VCaP (cell line): Measurements from ENCODE around the gene TOMM20.
"Not testable (repeated sequence)": the region's sequence is repeated elsewhere in the genome, so short reads cannot be mapped to it uniquely, and the experiment has no call there.

ENCODE experiments used
- H3K27ac ChIP-seq: fragments of 450-650 bp; 2 replicates; pipeline ENCODE4 v1.5.1; 2017
- TF ChIP-seq, protein P1 (sequence below): fragments of 450-650 bp; conservative IDR thresholded peaks from 2 replicates; pipeline ENCODE4 v1.5.1; 2017; ENCODE audit warnings: mild to moderate bottlenecking, moderate library complexity

The TOMM20 gene

DNA sequence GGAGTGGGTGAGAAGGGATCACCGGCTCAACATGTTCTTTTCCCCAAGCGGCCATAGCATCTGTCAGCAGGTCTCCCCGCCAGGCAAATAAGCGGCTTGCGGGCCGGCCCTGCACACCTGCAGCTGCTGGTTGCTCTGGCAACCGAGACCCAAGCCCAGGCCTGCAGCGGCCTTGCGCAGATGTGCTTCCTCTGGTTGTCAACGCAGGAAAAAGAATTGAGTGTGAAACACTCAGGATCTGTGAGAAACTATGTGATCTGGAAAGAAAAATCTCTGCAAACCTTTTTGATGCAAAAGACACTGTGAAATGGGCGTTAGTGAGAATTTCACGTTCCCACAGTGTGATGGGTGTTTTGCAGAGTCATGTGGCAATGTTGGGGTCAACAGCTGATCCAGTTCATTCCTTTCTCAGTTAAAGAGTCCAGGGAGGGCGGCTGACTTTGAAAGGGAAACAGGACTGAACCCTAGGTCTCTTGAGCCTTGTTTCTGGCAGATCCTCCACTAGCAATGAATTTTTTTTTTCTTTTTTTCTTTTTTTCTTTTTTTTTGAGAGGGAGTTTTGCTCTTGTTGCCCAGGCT is 28.4 kb downstream of the TOMM20 start:
- TF ChIP-seq, protein P1, sequence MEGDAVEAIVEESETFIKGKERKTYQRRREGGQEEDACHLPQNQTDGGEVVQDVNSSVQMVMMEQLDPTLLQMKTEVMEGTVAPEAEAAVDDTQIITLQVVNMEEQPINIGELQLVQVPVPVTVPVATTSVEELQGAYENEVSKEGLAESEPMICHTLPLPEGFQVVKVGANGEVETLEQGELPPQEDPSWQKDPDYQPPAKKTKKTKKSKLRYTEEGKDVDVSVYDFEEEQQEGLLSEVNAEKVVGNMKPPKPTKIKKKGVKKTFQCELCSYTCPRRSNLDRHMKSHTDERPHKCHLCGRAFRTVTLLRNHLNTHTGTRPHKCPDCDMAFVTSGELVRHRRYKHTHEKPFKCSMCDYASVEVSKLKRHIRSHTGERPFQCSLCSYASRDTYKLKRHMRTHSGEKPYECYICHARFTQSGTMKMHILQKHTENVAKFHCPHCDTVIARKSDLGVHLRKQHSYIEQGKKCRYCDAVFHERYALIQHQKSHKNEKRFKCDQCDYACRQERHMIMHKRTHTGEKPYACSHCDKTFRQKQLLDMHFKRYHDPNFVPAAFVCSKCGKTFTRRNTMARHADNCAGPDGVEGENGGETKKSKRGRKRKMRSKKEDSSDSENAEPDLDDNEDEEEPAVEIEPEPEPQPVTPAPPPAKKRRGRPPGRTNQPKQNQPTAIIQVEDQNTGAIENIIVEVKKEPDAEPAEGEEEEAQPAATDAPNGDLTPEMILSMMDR = no peak
- H3K27ac ChIP-seq = no peak overlapping the region

DNA sequence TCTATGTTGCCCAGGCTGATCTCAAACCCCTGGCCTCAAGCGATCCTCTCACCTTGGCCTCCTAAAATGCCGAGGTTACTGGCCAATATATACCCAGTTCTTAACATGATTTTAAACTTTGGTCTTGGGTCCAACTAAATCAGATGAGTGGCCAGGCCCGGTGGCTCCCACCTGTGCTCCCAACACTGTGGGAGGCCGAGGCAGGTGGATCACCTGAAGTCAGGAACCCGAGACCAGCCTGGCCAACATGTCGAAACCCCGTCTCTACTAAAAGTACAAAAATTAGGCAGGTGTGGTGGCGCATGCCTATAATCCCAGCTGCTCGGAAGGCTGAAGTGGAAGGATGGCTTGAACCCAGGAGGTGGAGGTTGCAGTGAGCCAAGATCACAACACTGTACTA is 29.6 kb downstream of the TOMM20 start:
- no peak overlapping the region for H3K27ac ChIP-seq
- TF ChIP-seq, protein P1 = no peak

DNA sequence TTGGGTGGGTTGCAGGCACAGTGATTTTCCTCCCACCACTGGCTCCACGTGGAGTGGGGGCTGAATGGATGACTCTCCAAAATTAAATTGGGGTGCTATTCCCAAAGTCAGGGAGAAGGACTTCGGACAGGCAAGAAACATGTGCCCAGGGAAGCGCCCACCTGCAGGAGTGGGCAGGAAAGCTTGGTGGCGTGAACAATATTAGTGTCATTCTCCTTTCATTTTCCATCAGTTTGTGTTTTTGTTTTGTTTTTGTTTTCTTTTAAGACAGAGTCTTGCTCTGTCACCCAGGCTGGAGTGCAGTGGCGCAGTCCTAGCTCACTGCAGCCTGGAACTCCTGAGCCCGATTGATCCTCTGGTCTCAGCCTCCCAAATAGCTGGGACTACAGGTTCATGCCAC is 30.1 kb downstream of the TOMM20 start:
- TF ChIP-seq, protein P1 = no peak
- no peak overlapping the region for H3K27ac ChIP-seq

DNA sequence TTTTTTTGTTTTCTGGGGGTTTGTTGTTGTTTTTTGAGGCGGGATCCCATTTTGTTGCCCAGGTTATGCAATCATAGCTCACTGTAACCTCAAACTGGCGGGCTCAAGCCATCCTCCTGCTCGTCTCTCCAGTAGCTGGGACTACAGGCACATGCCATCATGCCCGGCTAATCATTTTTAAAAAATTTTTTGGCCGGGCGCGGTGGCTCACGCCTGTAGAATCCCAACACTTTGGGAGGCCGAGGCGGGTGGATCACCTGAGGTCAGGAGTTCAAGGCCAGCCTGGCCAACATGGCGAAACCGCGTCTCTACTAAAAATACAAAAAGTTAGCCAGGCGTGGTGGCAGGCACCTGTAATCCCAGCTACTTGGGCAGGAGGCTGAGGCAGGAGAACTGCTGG is 31.1 kb downstream of the TOMM20 start:
- H3K27ac ChIP-seq = not testable (repeated sequence)

DNA sequence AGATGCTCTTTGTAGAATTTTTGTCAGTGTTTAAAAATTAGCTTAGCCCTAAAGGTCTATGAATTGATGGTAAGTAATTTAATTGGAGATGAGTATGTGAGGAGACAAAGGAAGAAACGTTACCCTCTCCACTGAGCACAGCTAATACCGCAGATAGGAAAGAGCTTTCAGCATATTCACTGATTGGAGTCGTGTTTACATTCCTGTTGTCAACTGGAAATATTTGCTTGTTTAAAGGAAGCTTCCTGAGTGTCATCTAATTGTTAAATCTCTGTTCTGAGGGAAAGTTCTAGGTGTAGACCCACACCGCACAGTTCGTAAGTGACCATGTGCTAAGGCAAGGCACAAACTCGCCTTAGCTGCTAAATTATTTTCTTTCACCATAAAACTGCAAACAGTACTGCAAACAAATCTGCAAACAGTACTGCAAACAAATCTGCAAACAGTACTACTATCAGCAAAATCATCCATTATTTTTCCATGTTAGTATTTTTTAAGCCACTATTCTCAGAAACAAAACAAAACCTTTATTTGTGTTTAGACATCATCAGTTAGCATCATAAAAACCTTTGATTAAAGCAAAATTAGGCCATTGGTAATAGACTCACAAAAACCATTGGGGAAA is 32.6 kb downstream of the TOMM20 start:
- TF ChIP-seq, protein P1 = no peak
- no peak overlapping the region for H3K27ac ChIP-seq

DNA sequence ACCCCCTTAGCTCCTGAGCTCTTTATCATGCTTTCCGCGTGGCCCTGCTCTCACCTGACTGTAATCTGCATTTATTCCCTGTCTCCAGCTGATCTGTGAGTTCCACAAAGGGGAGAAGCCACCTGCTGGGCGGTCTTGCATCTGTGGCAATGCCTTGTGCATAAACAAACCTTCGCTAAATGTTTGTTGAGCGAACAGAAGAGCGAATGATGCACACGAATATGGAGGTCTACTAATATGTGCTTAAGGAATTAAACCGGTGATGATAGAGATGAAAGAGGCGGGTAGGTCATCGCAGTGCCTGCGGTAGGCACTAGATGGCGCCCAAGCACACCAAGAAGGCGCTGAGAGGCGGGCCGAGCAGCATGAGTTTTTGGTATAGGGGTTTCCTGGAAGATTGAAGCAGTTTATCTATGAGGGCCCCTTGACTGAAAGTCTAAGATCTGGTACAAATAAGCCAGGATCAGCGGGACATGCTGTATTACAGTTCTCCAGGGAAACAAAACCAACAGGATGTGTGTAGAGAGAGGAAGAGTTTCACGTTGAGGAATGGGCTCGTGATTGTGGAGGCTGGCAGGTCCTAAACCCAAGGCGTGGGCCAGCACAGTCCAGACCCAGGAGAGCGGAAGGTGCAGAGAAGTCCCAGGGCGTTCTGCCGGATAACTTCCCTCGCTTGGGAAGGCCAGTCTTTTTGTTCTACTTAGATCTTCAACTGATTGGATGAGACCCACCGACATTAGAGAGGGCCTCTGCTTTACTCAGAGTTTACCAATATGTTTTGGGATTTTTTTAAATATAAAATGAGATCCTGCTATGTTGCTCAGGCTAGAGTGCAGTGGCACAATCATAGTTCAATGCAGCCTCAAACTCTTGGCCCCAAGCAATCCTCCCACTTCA is 34.7 kb downstream of the TOMM20 start:
- peak overlapping the region; percentile 29; the same call in 1 of the 2 replicates for H3K27ac ChIP-seq

DNA sequence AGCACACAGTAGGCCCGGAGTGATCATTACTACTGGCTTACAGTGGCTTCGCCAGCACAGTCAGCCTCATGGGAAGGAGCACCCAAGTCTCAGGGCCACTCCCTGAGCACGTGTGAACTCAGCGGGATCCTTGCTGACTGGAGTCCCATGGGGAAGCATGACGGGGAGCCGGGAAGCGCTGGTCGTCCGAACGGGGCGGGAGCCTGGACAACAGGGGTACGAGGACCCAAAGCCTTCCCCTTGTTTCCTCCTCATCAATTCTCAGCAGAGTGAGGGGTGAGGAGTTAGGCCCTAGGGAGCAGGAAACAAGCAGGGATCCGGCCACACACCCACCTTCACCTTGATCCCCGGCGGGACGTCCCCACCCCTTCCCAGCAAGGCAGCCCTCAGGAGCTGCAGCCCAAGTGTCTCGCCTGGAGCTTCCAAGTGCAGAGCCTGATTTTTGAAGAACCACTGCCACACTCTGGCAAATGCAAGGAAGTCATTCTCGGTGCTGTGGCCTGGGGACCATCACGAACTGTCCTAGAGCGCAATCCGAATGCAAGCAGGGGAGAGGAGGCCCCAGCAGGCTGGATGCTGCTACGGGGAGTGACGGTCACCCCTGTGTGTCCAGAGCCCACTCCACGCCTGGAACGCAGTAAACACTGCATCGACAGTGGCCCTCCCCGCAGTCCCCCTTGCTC is 35.5 kb downstream of the TOMM20 start:
- peak overlapping the region; percentile 29; the same call in 1 of the 2 replicates for H3K27ac ChIP-seq
- TF ChIP-seq, protein P1 = no peak

More for the DNA sequence above, 34.7 kb downstream of the TOMM20 start:
- TF ChIP-seq, protein P1 = peak; percentile 95

DNA sequence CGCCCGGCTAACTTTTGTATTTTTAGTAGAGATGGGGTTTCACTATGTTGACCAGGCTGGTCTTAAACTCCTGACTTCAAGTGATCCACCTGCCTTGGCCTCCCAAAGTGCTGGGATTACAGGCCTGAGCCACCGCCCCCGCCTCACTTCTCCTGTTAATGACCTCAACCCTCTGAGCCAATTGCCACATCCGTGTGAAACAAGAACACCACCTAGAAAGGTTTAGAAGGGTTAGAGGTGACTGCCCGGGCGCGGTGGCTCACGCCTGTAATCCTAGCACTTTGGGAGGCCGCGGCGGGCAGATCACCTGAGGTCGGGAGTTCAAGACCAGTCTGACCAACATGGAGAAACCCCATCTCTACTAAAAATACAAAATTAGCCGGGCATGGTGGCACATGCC is 36.2 kb downstream of the TOMM20 start:
- H3K27ac ChIP-seq = not testable (repeated sequence)

DNA sequence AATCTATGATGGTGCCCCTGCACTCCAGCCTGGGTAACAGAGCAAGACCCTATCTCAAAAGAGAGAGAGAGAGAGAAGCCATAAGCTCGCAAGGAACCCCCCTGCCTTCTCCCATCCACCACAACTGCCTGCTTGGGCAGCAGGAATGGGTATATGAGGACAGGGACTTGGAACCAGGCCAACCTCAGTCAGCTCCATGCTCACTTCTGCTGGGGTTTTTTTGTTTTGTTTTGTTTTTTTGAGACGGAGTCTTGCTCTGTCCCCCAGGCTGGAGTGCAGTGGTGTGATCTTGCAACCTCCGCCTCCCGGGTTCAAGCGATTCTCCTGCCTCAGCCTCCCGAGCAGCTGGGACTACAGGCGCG is 36.6 kb downstream of the TOMM20 start:
- not testable (repeated sequence) for H3K27ac ChIP-seq

DNA sequence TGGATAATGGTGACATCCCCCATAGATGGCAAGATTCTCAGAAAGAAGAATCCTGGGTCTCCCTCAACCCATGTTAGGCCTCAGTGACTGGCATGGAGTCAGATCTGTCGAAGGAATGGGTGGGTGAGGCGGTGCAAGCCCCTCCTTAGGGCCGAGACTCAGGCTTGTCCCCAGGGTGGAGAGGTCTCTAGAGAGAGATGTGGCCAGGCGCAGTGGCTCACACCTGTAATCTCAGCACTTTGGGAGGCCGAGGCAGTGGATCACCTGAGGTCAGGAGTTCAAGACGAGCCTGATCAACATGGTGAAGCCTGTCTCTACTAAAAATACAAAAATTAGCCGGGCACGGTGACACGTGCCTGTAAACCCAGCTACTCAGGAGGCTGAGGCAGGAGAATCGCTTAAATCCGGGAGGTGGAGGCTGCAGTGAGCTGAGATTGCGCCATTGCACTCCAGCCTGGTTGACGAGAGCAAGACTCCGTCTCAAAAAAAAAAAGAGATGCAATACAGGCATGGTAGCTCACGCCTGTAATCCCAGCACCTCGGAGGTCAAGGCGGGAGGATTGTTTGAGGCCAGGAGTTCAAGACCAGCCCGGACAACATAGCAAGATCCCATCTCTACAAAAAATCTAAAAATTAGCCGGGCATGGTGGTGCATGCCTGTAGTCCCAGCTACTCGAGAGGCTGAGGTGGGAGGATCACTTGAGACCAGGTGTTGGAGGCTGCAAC is 37.2 kb downstream of the TOMM20 start:
- not testable (repeated sequence) for H3K27ac ChIP-seq
